Measurements from ENCODE around the gene CCND1. TPM values are rescaled to one million over a fixed set of nuclear protein-coding genes. Genes with fewer than 3 reads are reported as not detected.

The CCND1 gene
- total RNA-seq, 2 experiments from 2014 or later: 0.44 TPM; not detected in 1

- Histone ChIP-seq H3K79me2 (ENCODE audit: insufficient read depth, low read depth, low read length) (no peaks in the 10 kb centered on the region), H3K27ac (ENCODE audit: low read depth, low read length, poor library complexity, severe bottlenecking) (no peak overlapping the region), H2AFZ (ENCODE audit: low read length) (no peak overlapping the region), H3K4me2 (ENCODE audit: low read length) (no peak overlapping the region), H3K4me1 (ENCODE audit: insufficient read depth, low read length, poor library complexity, severe bottlenecking) (no peaks in the 10 kb centered on the region), H3K4me3 (ENCODE audit: low read depth, low read length, poor library complexity, severe bottlenecking) (no peak overlapping the region), H4K20me1 (ENCODE audit: insufficient read depth, low read length) (no peaks in the 10 kb centered on the region), H3K9me2 (ENCODE audit: insufficient read depth, low read length) (no peaks in the 10 kb centered on the region), H3K36me3 (ENCODE audit: insufficient read depth, low read length) (no peaks in the 10 kb centered on the region), H3K9me3 (ENCODE audit: low read length) (no peaks in the 10 kb centered on the region)
- POLR2A ChIA-PET: interaction anchor here (0.7 kb wide), 1 partner anchor 10 kb away, joined by 3 read pairs; no protein-coding TSS in a partner anchor
- intact Hi-C loops (cut with micrococcal nuclease; ENCODE audit: unreplicated experiment): no loop called here
- DNase-seq (ENCODE audit: low spot score): no peak
- TF ChIP-seq, protein P1, sequence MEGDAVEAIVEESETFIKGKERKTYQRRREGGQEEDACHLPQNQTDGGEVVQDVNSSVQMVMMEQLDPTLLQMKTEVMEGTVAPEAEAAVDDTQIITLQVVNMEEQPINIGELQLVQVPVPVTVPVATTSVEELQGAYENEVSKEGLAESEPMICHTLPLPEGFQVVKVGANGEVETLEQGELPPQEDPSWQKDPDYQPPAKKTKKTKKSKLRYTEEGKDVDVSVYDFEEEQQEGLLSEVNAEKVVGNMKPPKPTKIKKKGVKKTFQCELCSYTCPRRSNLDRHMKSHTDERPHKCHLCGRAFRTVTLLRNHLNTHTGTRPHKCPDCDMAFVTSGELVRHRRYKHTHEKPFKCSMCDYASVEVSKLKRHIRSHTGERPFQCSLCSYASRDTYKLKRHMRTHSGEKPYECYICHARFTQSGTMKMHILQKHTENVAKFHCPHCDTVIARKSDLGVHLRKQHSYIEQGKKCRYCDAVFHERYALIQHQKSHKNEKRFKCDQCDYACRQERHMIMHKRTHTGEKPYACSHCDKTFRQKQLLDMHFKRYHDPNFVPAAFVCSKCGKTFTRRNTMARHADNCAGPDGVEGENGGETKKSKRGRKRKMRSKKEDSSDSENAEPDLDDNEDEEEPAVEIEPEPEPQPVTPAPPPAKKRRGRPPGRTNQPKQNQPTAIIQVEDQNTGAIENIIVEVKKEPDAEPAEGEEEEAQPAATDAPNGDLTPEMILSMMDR (conservative IDR thresholded peaks at IDR 0.05; ENCODE audit: low read length): no peak
- no peak for TF ChIP-seq EZH2phosphoT487 (IDR thresholded peaks at IDR 0.05; ENCODE audit: borderline replicate concordance, low read depth, low read length)
- CTCF ChIA-PET (ENCODE audit: unreplicated experiment): no interaction called here
- BruUV-seq (replicated peaks): no TSS peak
These were observed 16.7 kb upstream of the CCND1 start for GRCh38 chr11:69624293-69624692.

DNA sequence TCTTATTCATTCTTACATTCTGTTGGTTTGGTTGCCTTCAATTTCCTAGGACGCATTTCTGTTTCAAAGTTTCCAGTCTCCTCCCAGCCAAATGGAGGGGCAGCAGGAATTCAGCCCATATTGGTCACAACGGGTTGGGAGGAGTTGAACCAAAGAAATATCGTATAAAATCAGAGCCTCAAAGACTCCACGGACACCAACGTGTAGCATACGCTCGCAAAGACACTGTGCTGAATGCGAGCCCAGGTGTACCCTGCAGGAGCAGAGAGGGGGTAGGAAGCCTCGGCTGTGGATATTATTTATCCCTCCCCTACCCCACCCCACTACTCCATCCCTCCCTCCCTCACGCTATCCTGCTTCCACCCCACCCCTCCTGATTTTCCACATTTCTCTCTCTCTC is 15.5 kb upstream of the CCND1 start:
- Histone ChIP-seq H3K9me2 (ENCODE audit: insufficient read depth, low read length) (no peaks in the 10 kb centered on the region), H3K27ac (ENCODE audit: low read depth, low read length, poor library complexity, severe bottlenecking) (no peak overlapping the region), H3K4me1 (ENCODE audit: insufficient read depth, low read length, poor library complexity, severe bottlenecking) (no peaks in the 10 kb centered on the region), H3K36me3 (ENCODE audit: insufficient read depth, low read length) (no peaks in the 10 kb centered on the region), H3K79me2 (ENCODE audit: insufficient read depth, low read depth, low read length) (no peaks in the 10 kb centered on the region), H2AFZ (ENCODE audit: low read length) (no peak overlapping the region), H4K20me1 (ENCODE audit: insufficient read depth, low read length) (no peaks in the 10 kb centered on the region), H3K4me2 (ENCODE audit: low read length) (no peak overlapping the region), H3K4me3 (ENCODE audit: low read depth, low read length, poor library complexity, severe bottlenecking) (no peak overlapping the region), H3K9me3 (ENCODE audit: low read length) (no peaks in the 10 kb centered on the region)
- POLR2A ChIA-PET: no interaction called here
- intact Hi-C loops (cut with micrococcal nuclease; ENCODE audit: unreplicated experiment): no loop called here
- TF ChIP-seq, protein P1 (conservative IDR thresholded peaks at IDR 0.05; ENCODE audit: low read length): no peak
- TF ChIP-seq EZH2phosphoT487 (IDR thresholded peaks at IDR 0.05; ENCODE audit: borderline replicate concordance, low read depth, low read length): no peak
- CTCF ChIA-PET (ENCODE audit: unreplicated experiment): no interaction called here
- no TSS peak for BruUV-seq (replicated peaks)
- DNase-seq (ENCODE audit: low spot score): no peak

GRCh38 chr11:69627551-69627950 is 13.4 kb upstream of the CCND1 start:
- Histone ChIP-seq H3K9me2 (ENCODE audit: insufficient read depth, low read length) (no peaks in the 10 kb centered on the region), H3K27ac (ENCODE audit: low read depth, low read length, poor library complexity, severe bottlenecking) (no peak overlapping the region), H3K4me2 (ENCODE audit: low read length) (no peak overlapping the region), H4K20me1 (ENCODE audit: insufficient read depth, low read length) (no peaks in the 10 kb centered on the region), H3K4me3 (ENCODE audit: low read depth, low read length, poor library complexity, severe bottlenecking) (no peak overlapping the region), H3K79me2 (ENCODE audit: insufficient read depth, low read depth, low read length) (no peaks in the 10 kb centered on the region), H3K9me3 (ENCODE audit: low read length) (no peaks in the 10 kb centered on the region), H3K4me1 (ENCODE audit: insufficient read depth, low read length, poor library complexity, severe bottlenecking) (no peaks in the 10 kb centered on the region), H2AFZ (ENCODE audit: low read length) (no peak overlapping the region), H3K36me3 (ENCODE audit: insufficient read depth, low read length) (no peaks in the 10 kb centered on the region)
- BruUV-seq (replicated peaks): no TSS peak
- ChIA-PET POLR2A (no interaction called here), CTCF (ENCODE audit: unreplicated experiment) (no interaction called here)
- TF ChIP-seq EZH2phosphoT487 (IDR thresholded peaks at IDR 0.05; ENCODE audit: borderline replicate concordance, low read depth, low read length): no peak
- TF ChIP-seq, protein P1 (conservative IDR thresholded peaks at IDR 0.05; ENCODE audit: low read length): no peak
- intact Hi-C loops (cut with micrococcal nuclease; ENCODE audit: unreplicated experiment): no loop called here
- DNase-seq (ENCODE audit: low spot score): no peak

All from OCI-LY7 (cell line).